B cell (primary cell): ENCODE measurements around the gene CLIP2. TPM values are rescaled to one million over a fixed set of nuclear protein-coding genes. Genes with fewer than 3 reads are reported as not detected.

Experiments used
- ATAC-seq: fragments of 200-7000 bp; cut with Tn5 transposase; one replicate; pipeline ENCODE4 v1.10.0; 2021; ENCODE audit warnings: low read depth, mild to moderate bottlenecking, moderate number of reproducible peaks, moderate library complexity
- CTCF ChIA-PET: fragments of 350-600 bp; sonication (Branson Sonifier 250); formaldehyde crosslinking; loops from one replicate; lab custom pipeline; 2021; ENCODE audit warnings: antibody characterized with exemption, inconsistent platforms; lab: Charles Lee
- POLR2A ChIA-PET: fragments of 350-600 bp; sonication (Branson Sonifier 250); formaldehyde crosslinking; loops from one replicate; lab custom pipeline; 2021; ENCODE audit warnings: antibody characterized with exemption; lab: Charles Lee
- DNase-seq: peaks from one replicate; pipeline ENCODE4 v3.0.0; 2013
- H2AFZ ChIP-seq: 2 replicates; pipeline ENCODE4 v1.6.1; 2012; ENCODE audit warnings: mild to moderate bottlenecking, low read depth, low read length; ENCODE audit not compliant: insufficient read depth, poor library complexity, severe bottlenecking
- H3K27ac ChIP-seq, 2 donors: 1 replicate in 1 of 2; 2 replicates in 1 of 2; pipeline ENCODE4 v1.5.1; 2012 to 2013; ENCODE audit warnings: low read length in 2 of 2, mild to moderate bottlenecking in 2 of 2, moderate library complexity in 1 of 2
- H3K27me3 ChIP-seq, 4 experiments: fragments of 200-600 bp in 1 of 4; sonication (generic) in 1 of 4; replicated peaks in 1 of 4; 1 replicate in 2 of 4; 2 replicates in 2 of 4; pipeline versions ENCODE4 v1.6.1 to v1.7.0; 2013 to 2016; ENCODE audit warnings: low read length in 3 of 4, mild to moderate bottlenecking in 2 of 4, mixed read lengths in 1 of 4, moderate library complexity in 1 of 4; ENCODE audit not compliant: insufficient read depth in 4 of 4, control insufficient read depth in 3 of 4; ENCODE audit errors: control extremely low read depth in 1 of 4
- H3K36me3 ChIP-seq, 2 experiments: replicated peaks in 1 of 2; 1 replicate in 1 of 2; 2 replicates in 1 of 2; pipeline versions ENCODE4 v1.6.1 to v1.7.1; 2013; ENCODE audit warnings: low read length in 1 of 2; ENCODE audit not compliant: insufficient read depth in 2 of 2, control insufficient read depth in 1 of 2; ENCODE audit errors: control extremely low read depth in 1 of 2, extremely low read depth in 1 of 2
- H3K4me1 ChIP-seq, 2 donors: fragments of 200-600 bp in 1 of 2; sonication (generic) in 1 of 2; 1 replicate in 1 of 2; 2 replicates in 1 of 2; pipeline versions ENCODE4 v1.5.1 to v1.6.1; 2013 to 2017; ENCODE audit warnings: low read length in 2 of 2; ENCODE audit not compliant: control insufficient read depth in 2 of 2, insufficient read depth in 2 of 2
- H3K4me2 ChIP-seq: replicated peaks from 2 replicates; pipeline ENCODE3; 2012; ENCODE audit warnings: mild to moderate bottlenecking, low read depth, low read length; ENCODE audit not compliant: poor library complexity, severe bottlenecking
- H3K4me3 ChIP-seq, 5 experiments: fragments of 200-600 bp in 1 of 5; sonication (generic) in 1 of 5; 1 replicate in 3 of 5; 2 replicates in 2 of 5; pipeline versions ENCODE4 v1.5.1 to v1.7.0; 2011 to 2016; ENCODE audit warnings: low read length in 4 of 5, mild to moderate bottlenecking in 4 of 5, low read depth in 2 of 5, control low read depth in 1 of 5, moderate library complexity in 1 of 5; ENCODE audit not compliant: insufficient read depth in 1 of 5; ENCODE audit errors: control extremely low read depth in 1 of 5, extremely low read depth in 1 of 5
- H3K79me2 ChIP-seq: fragments of 200-600 bp; sonication (generic); one replicate; pipeline ENCODE4 v1.6.0; 2016; ENCODE audit warnings: low read length; ENCODE audit not compliant: control insufficient read depth, insufficient read depth
- H3K9ac ChIP-seq: fragments of 200-600 bp; sonication (generic); 2 replicates; pipeline ENCODE4 v1.6.1; 2017; ENCODE audit warnings: mild to moderate bottlenecking, low read length, moderate library complexity
- H3K9me3 ChIP-seq, 3 donors: one replicate each; pipeline versions ENCODE4 v1.6.1 to v1.7.1; 2013; ENCODE audit warnings: low read length in 2 of 3; ENCODE audit not compliant: control insufficient read depth in 2 of 3, insufficient read depth in 1 of 3; ENCODE audit errors: control extremely low read depth in 1 of 3
- H4K20me1 ChIP-seq: 2 replicates; pipeline ENCODE4 v1.6.0; 2012; ENCODE audit warnings: mild to moderate bottlenecking, low read length; ENCODE audit not compliant: insufficient read depth, control insufficient read depth, poor library complexity, severe bottlenecking
- H3K27ac Mint-ChIP-seq: one replicate; pipeline ENCODE4 v1.8.0; 2021; ENCODE audit warnings: mixed read lengths
- H3K27me3 Mint-ChIP-seq: one replicate; pipeline ENCODE4 v1.8.0; 2021; ENCODE audit warnings: mixed read lengths
- H3K4me1 Mint-ChIP-seq: one replicate; pipeline ENCODE4 v1.8.0; 2021; ENCODE audit warnings: mixed read lengths
- H3K4me3 Mint-ChIP-seq: one replicate; pipeline ENCODE4 v1.8.0; 2021; ENCODE audit warnings: mixed read lengths
- H3K9me3 Mint-ChIP-seq: one replicate; pipeline ENCODE4 v1.8.0; 2022; ENCODE audit warnings: mixed read lengths; ENCODE audit not compliant: insufficient read depth
- EZH2 ChIP-seq: IDR thresholded peaks from 2 replicates; pipeline ENCODE4 v1.6.1; 2012; ENCODE audit warnings: borderline replicate concordance, low read depth, mild to moderate bottlenecking, moderate library complexity, low read length; ENCODE audit not compliant: insufficient read depth, poor library complexity, severe bottlenecking
- whole genome bisulfite sequencing: methylation state at CpG from one replicate; pipeline ENCODE4 v1.1.5; 2013; ENCODE audit warnings: missing lambda C conversion rate; ENCODE audit not compliant: insufficient coverage; 5-methylcytosine and 5-hydroxymethylcytosine counted together
- intact Hi-C: fragments of 100-400 bp; cut with micrococcal nuclease; formaldehyde crosslinking; loops from one replicate; pipeline ENCODE4 v1.10.0; 2022
- polyA plus RNA-seq: library from polyadenylated mRNA; depleted of rRNA; stranded (reverse); fragments of >200 nt; gene quantifications from 2 replicates; pipeline ENCODE4 v1.2.3, GENCODE V29; 2012
- total RNA-seq, 2 donors: library from RNA; stranded (reverse); fragments of 120-200 nt in 1 of 2; gene quantifications; 1 replicate in 1 of 2; 2 replicates in 1 of 2; pipeline versions ENCODE4 v1.2.3 to v1.2.4, GENCODE V29; 2013 to 2022
- TF ChIP-seq, protein P1 (sequence below): fragments of 200-600 bp; IDR thresholded peaks from one replicate; pipeline ENCODE4 v1.8.0; 2022; ENCODE audit warnings: antibody characterized with exemption, mild to moderate bottlenecking

Gene CLIP2
- total and polyA plus RNA-seq, 2 donors (not counting 1 experiment from before 2014, with no cell fraction given): 5.7 to 47.9 TPM

DNA sequence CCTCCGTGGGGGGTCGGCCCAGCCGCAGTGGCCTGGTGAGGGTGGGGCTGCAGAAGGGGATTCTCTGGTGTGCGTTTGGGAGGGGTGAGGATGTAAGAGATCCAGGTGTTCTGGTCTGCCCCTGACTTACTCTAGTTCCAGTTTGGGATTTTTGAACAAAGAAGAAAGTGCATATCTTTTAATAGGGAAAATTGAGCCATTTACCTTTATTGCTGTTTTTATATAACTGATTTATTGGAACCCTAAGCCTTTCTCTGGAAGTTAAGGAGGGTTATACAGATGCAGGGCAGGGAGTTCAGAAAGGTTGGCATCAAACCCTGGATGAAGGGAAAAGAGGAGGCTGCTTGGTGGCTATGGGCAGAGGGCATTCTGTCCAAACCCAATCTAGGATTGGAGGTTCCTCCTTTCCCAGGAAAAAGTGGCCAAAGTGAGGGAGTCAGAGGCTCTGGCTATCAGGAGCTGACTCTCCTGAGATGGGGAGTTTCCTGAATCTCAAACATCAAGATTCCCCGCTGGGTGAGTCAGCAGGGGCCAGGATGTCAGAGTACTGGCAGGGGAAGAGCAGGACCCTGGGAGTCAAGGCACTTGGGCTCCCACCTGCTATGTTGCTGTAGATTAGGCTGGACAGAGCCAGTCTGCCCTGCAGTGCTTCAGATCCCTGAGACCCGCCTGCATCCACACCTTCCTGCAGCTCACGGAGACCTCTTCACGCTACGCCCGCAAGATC is 67.5 kb downstream of the CLIP2 start:
- TF ChIP-seq, protein P1, sequence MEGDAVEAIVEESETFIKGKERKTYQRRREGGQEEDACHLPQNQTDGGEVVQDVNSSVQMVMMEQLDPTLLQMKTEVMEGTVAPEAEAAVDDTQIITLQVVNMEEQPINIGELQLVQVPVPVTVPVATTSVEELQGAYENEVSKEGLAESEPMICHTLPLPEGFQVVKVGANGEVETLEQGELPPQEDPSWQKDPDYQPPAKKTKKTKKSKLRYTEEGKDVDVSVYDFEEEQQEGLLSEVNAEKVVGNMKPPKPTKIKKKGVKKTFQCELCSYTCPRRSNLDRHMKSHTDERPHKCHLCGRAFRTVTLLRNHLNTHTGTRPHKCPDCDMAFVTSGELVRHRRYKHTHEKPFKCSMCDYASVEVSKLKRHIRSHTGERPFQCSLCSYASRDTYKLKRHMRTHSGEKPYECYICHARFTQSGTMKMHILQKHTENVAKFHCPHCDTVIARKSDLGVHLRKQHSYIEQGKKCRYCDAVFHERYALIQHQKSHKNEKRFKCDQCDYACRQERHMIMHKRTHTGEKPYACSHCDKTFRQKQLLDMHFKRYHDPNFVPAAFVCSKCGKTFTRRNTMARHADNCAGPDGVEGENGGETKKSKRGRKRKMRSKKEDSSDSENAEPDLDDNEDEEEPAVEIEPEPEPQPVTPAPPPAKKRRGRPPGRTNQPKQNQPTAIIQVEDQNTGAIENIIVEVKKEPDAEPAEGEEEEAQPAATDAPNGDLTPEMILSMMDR: no peak
- no peak for TF ChIP-seq EZH2
- over 99% methylated on average over 10 of the region's 10 CpGs for WGBS
- ATAC-seq: no peak
- Histone ChIP-seq H3K36me3 (peaks cover 0 to 24% of the 10 kb centered on the region in 2 experiments), H3K27me3 (no peaks in the 10 kb centered on the region), H3K9me3 (peaks cover 0 to 17% (median 0%) of the 10 kb centered on the region in 3 donors), H3K4me3 (no peak overlapping the region), H3K4me2 (no peak overlapping the region), H2AFZ (no peak overlapping the region), H3K27ac (no peak overlapping the region), H4K20me1 (no peaks in the 10 kb centered on the region), H3K9ac (no peak overlapping the region), H3K79me2 (no peaks in the 10 kb centered on the region), H3K4me1 (no peaks in the 10 kb centered on the region)
- CTCF ChIA-PET: no interaction called here
- intact Hi-C loops: no loop called here
- Mint-ChIP-seq H3K27me3 (no peaks in the 10 kb centered on the region), H3K4me1 (no peaks in the 10 kb centered on the region), H3K27ac (no peak overlapping the region), H3K4me3 (no peak overlapping the region), H3K9me3 (no peaks in the 10 kb centered on the region)
- DNase-seq: no peak
- POLR2A ChIA-PET: no interaction called here

DNA sequence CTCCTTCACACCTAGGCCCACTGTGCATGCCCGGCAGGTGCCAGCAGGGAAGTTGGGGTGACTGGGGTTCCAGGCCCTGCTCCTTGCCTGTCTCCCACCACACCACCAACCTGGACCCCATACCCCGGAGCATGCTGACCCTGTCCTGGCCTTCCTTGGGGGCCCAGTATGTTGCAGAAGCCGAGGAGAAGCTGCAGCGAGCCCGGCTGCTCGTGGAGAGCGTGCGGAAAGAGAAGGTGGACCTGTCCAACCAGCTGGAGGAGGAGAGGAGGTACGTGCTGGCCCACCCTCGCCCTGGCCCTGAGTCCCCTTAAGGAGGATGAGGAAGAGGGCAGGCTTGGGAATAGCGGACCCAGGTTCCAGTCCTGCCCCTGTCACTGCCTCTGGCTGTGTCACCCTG is 70.8 kb downstream of the CLIP2 start:
- Mint-ChIP-seq H3K9me3 (no peaks in the 10 kb centered on the region), H3K27ac (no peak overlapping the region), H3K4me3 (no peak overlapping the region), H3K4me1 (no peaks in the 10 kb centered on the region), H3K27me3 (no peaks in the 10 kb centered on the region)
- Histone ChIP-seq H3K79me2 (no peaks in the 10 kb centered on the region), H3K9me3 (peaks cover 0 to 17% (median 0%) of the 10 kb centered on the region in 3 donors), H3K4me3 (no peak overlapping the region), H4K20me1 (no peaks in the 10 kb centered on the region), H3K4me2 (no peak overlapping the region), H3K27me3 (no peaks in the 10 kb centered on the region), H2AFZ (no peak overlapping the region), H3K27ac (no peak overlapping the region), H3K36me3 (peaks cover 0 to 28% of the 10 kb centered on the region in 2 experiments), H3K9ac (no peak overlapping the region), H3K4me1 (no peaks in the 10 kb centered on the region)
- CTCF ChIA-PET: no interaction called here
- WGBS: 94% methylated on average over 7 of the region's 11 CpGs
- DNase-seq: no peak
- POLR2A ChIA-PET: no interaction called here
- TF ChIP-seq EZH2: no peak
- TF ChIP-seq, protein P1: no peak
- intact Hi-C loops: no loop called here
- ATAC-seq: no peak
